ENCODE data around the gene SEC23A.
A peak's percentile ranks its signal among the peaks of the same experiment; 100 is the strongest.
"Not testable (repeated sequence)": the region's sequence is repeated elsewhere in the genome, so short reads cannot be mapped to it uniquely, and the experiment has no call there.

SEC23A gene

DNA sequence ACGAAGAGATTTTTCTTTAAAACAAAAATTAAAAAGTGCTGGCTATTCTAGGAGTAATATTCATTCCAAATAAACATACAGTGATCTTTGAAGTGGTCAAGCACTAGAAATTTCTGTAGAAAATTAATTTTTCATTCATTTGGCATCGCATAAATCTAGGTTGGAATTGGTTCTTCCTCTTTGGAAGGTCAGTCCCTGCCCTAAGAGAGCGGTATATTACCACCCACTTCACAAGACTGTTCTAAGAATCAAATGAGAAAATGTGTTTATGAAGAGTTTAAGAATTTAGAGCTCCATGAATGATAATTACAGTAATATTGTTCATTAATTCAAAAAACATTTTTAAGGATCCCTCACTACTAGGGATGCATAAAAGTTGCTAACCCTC lies 10.6 kb upstream of the SEC23A start:
- no peaks in the 10 kb centered on the region for H3K36me3 ChIP-seq (replicated peaks; ENCODE audit: low read depth, low read length)
- H3K4me3 ChIP-seq (ENCODE audit: low read length), result peak overlapping the region; percentile 85
- H3K4me1 ChIP-seq (ENCODE audit: low read length), result peaks cover 26% of the 10 kb centered on the region
- no peaks in the 10 kb centered on the region for H3K9me3 ChIP-seq (ENCODE audit: insufficient read depth, low read length)
- peak overlapping the region; percentile 89 for H2AFZ ChIP-seq (ENCODE audit: low read depth, low read length)
- peak overlapping the region; percentile 73 for H3K9ac ChIP-seq (ENCODE audit: low read length)
- peak overlapping the region; percentile 78 for H3K4me2 ChIP-seq (ENCODE audit: low read length)
- peaks cover 21% of the 10 kb centered on the region for H3K79me2 ChIP-seq (ENCODE audit: low read length)
- TF ChIP-seq EZH2phosphoT487 (IDR thresholded peaks at IDR 0.05; ENCODE audit: low read depth), result no peak
- TF ChIP-seq, protein P1, sequence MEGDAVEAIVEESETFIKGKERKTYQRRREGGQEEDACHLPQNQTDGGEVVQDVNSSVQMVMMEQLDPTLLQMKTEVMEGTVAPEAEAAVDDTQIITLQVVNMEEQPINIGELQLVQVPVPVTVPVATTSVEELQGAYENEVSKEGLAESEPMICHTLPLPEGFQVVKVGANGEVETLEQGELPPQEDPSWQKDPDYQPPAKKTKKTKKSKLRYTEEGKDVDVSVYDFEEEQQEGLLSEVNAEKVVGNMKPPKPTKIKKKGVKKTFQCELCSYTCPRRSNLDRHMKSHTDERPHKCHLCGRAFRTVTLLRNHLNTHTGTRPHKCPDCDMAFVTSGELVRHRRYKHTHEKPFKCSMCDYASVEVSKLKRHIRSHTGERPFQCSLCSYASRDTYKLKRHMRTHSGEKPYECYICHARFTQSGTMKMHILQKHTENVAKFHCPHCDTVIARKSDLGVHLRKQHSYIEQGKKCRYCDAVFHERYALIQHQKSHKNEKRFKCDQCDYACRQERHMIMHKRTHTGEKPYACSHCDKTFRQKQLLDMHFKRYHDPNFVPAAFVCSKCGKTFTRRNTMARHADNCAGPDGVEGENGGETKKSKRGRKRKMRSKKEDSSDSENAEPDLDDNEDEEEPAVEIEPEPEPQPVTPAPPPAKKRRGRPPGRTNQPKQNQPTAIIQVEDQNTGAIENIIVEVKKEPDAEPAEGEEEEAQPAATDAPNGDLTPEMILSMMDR (IDR thresholded peaks at IDR 0.05; ENCODE audit: low read depth, low read length), result no peak
- no peaks in the 10 kb centered on the region for H3K27me3 ChIP-seq (ENCODE audit: low read depth, low read length)
- peak overlapping the region; percentile 55 for H3K27ac ChIP-seq (ENCODE audit: low read length)
- H4K20me1 ChIP-seq (ENCODE audit: insufficient read depth, low read length), result no peaks in the 10 kb centered on the region

DNA sequence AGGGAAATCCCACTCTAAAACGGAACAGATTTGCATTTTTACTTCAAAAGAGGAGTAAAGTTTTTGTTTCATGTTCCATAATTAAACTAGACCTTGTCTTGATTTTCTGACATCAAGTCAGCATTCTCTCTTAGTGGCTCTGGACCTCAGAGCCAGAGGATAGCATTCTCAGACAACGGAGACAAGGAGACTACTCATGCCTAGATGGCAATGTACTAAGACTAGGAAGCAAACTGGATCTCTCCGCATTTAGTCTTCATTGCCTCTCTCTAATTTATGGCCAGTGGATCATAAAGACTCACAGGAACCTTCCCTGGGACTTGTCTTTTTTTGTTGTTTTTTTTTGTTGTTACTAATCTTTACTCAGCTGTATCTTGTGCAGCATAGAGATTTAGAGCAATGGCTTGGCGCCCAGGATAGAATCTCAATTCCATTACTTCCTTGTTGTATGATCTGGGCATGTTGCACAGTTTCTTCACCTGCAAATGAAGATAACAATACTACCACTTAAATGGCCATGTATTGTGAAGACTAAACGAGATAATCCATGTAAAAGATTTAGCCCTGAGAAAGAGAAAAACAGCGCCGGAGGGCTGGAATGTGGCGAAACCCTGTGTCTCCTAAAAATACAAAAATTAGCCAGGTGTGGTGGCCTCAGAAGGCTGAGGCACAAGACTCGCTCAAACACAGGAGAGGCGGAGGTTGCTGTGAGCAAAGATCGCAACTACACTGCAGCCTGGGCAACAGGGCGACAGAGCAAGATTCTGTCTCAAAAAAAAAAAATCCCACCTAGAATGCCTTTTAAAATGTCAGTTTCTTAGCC lies 7.1 kb upstream of the SEC23A start:
- H3K79me2 ChIP-seq (ENCODE audit: low read length), result peaks cover 10% of the 10 kb centered on the region
- H3K36me3 ChIP-seq (replicated peaks; ENCODE audit: low read depth, low read length), result no peaks in the 10 kb centered on the region
- no peaks in the 10 kb centered on the region for H3K27me3 ChIP-seq (ENCODE audit: low read depth, low read length)
- H3K27ac ChIP-seq (ENCODE audit: low read length), result no peak overlapping the region
- TF ChIP-seq, protein P1 (IDR thresholded peaks at IDR 0.05; ENCODE audit: low read depth, low read length), result no peak
- TF ChIP-seq EZH2phosphoT487 (IDR thresholded peaks at IDR 0.05; ENCODE audit: low read depth), result no peak
- H3K4me3 ChIP-seq (ENCODE audit: low read length), result peak overlapping the region; percentile 70
- peak overlapping the region; percentile 91 for H2AFZ ChIP-seq (ENCODE audit: low read depth, low read length)
- H4K20me1 ChIP-seq (ENCODE audit: insufficient read depth, low read length), result no peaks in the 10 kb centered on the region
- H3K4me2 ChIP-seq (ENCODE audit: low read length), result peak overlapping the region; percentile 91
- peaks cover 25% of the 10 kb centered on the region for H3K4me1 ChIP-seq (ENCODE audit: low read length)
- H3K9ac ChIP-seq (ENCODE audit: low read length), result peak overlapping the region; percentile 53
- no peaks in the 10 kb centered on the region for H3K9me3 ChIP-seq (ENCODE audit: insufficient read depth, low read length)

DNA sequence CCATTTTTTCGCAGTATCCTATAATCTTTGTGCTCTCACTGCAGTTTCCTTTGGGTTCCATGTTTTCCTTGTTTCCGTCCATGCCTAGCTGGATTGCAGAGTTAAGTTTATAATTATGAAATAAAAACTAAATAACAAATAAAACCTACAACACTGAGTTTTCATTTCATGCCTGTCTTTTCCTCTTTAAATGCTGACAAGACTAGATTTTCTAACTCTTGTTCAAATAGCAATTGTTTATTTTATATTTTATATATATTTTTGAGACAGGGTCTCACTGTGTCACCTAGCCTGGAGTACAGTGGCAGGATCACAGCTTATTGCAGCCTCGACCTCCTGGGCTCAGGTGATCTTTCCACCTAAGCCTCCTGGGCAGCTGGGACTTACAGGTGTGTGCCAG lies 5.8 kb upstream of the SEC23A start:
- TF ChIP-seq EZH2phosphoT487 (IDR thresholded peaks at IDR 0.05; ENCODE audit: low read depth), result no peak
- TF ChIP-seq, protein P1 (IDR thresholded peaks at IDR 0.05; ENCODE audit: low read depth, low read length), result no peak
- H3K27ac ChIP-seq (ENCODE audit: low read length), result no peak overlapping the region
- H3K36me3 ChIP-seq (replicated peaks; ENCODE audit: low read depth, low read length), result no peaks in the 10 kb centered on the region
- H2AFZ ChIP-seq (ENCODE audit: low read depth, low read length), result no peak overlapping the region
- no peaks in the 10 kb centered on the region for H3K9me3 ChIP-seq (ENCODE audit: insufficient read depth, low read length)
- H3K4me3 ChIP-seq (ENCODE audit: low read length), result no peak overlapping the region
- peaks cover 2% of the 10 kb centered on the region for H3K79me2 ChIP-seq (ENCODE audit: low read length)
- H3K27me3 ChIP-seq (ENCODE audit: low read depth, low read length), result no peaks in the 10 kb centered on the region
- no peak overlapping the region for H3K9ac ChIP-seq (ENCODE audit: low read length)
- no peak overlapping the region for H3K4me2 ChIP-seq (ENCODE audit: low read length)
- H3K4me1 ChIP-seq (ENCODE audit: low read length), result peaks cover 24% of the 10 kb centered on the region
- H4K20me1 ChIP-seq (ENCODE audit: insufficient read depth, low read length), result no peaks in the 10 kb centered on the region

DNA sequence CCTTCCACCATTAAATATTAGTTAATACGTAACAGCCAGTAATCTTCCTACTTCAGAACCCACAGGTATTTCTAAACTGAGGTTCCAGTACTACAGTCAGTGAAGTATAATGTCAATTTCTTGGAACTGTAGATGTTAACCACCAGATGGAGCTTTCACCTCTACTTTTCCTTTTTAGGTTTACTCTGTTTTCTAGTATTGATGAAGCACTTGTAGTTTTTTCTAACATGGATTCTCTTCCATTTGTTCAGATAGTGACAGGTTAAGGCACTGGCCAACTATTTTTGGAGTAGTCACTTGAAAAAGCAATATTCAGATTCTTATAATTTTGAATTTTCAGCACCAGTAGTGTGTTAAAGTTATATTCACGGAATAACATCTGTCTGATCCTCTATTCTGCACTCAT lies 4.6 kb upstream of the SEC23A start:
- no peak overlapping the region for H3K4me2 ChIP-seq (ENCODE audit: low read length)
- no peak overlapping the region for H3K27ac ChIP-seq (ENCODE audit: low read length)
- H2AFZ ChIP-seq (ENCODE audit: low read depth, low read length), result no peak overlapping the region
- no peak overlapping the region for H3K9ac ChIP-seq (ENCODE audit: low read length)
- H3K36me3 ChIP-seq (replicated peaks; ENCODE audit: low read depth, low read length), result no peaks in the 10 kb centered on the region
- TF ChIP-seq EZH2phosphoT487 (IDR thresholded peaks at IDR 0.05; ENCODE audit: low read depth), result no peak
- TF ChIP-seq, protein P1 (IDR thresholded peaks at IDR 0.05; ENCODE audit: low read depth, low read length), result peak; percentile 58
- H3K27me3 ChIP-seq (ENCODE audit: low read depth, low read length), result no peaks in the 10 kb centered on the region
- H3K79me2 ChIP-seq (ENCODE audit: low read length), result peaks cover 13% of the 10 kb centered on the region
- no peaks in the 10 kb centered on the region for H3K9me3 ChIP-seq (ENCODE audit: insufficient read depth, low read length)
- peaks cover 18% of the 10 kb centered on the region for H3K4me1 ChIP-seq (ENCODE audit: low read length)
- no peak overlapping the region for H3K4me3 ChIP-seq (ENCODE audit: low read length)
- no peaks in the 10 kb centered on the region for H4K20me1 ChIP-seq (ENCODE audit: insufficient read depth, low read length)

DNA sequence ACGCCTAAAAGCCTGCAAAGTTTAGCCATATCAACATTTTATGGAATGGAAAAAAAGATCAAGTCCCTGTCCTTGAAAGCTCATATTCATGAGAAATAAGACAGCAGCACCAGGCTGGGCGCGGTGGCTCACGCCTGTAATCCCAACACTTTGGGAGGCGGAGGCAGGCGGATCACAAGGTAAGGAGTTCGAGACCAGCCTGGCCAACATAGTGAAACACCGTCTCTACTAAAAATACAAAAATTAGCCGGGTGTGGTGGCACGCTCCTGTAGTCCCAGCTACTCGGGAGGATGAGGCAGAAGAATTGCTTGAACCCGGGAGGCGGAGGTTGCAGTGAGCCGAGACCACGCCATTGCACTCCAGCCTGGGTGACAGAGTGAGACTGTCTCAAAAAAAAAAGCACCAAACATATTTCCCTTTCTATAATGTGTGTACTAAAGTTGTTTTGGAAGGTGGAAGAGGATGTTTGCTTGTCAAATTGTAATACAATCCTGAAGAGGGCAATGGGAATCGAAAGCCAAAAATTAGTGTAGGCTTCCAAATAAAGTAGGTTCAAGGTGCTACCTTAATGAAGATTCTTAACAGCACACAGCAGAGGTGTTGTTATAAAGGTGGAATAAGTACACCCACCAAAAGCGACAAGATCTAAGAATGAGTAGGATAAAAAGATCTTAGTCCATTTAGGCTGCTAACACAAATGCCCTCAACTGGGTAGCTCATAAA lies 1.2 kb upstream of the SEC23A start:
- Histone ChIP-seq H3K4me3 (ENCODE audit: low read length) (peak overlapping the region; percentile 90), H3K4me2 (ENCODE audit: low read length) (peak overlapping the region; percentile 98), H3K9ac (ENCODE audit: low read length) (peak overlapping the region; percentile 93), H3K79me2 (ENCODE audit: low read length) (peaks cover 46% of the 10 kb centered on the region), H3K4me1 (ENCODE audit: low read length) (peaks cover 13% of the 10 kb centered on the region; the same call in 1 of the 2 replicates), H3K27ac (ENCODE audit: low read length) (0 out of 2 replicates have a peak overlapping the region, but pooled peaks have one; percentile 66), H4K20me1 (ENCODE audit: insufficient read depth, low read length) (peaks cover 10% of the 10 kb centered on the region)
- not testable (repeated sequence) for H3K27me3 ChIP-seq (ENCODE audit: low read depth, low read length); H2AFZ ChIP-seq (ENCODE audit: low read depth, low read length); H3K36me3 ChIP-seq (replicated peaks; ENCODE audit: low read depth, low read length); H3K9me3 ChIP-seq (ENCODE audit: insufficient read depth, low read length)
